ENCODE measurements around the gene ESAM. TPM values are rescaled to one million over a fixed set of nuclear protein-coding genes. Genes with fewer than 3 reads are reported as not detected.
A peak's percentile ranks its signal among the peaks of the same experiment; 100 is the strongest.
"Not testable (repeated sequence)": the region's sequence is repeated elsewhere in the genome, so short reads cannot be mapped to it uniquely, and the experiment has no call there.

ESAM gene
- total RNA-seq, 1 donor from 2014 or later = 9.4 TPM

DNA sequence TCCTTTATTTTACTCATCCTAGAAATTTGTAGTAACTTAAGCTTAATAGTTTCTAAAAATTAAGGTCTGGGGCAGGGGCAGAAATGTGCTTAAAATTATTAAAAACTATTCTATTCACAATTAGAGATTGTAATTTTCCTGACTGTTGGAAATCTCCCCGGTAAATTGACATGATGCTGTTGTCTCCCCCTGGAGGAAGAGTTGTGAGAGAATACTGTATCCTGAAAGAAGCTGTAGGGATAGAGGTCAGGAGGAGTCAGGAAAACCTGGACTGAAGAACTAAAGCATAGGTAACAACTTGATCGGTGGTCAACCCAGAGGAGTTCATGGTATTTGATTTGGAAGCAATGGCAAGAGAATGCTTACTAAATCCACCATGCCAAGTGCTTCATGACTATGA, 16.2 kb upstream of the ESAM start:
- H3K9me3 ChIP-seq (ENCODE audit: control insufficient read depth in 3 of 3, low read length in 3 of 3) = no peaks in the 10 kb centered on the region
- H3K4me3 ChIP-seq (ENCODE audit: low read length in 3 of 3) = no peak overlapping the region
- no peaks in the 10 kb centered on the region for H3K27me3 ChIP-seq (ENCODE audit: control insufficient read depth in 3 of 3, insufficient read depth in 3 of 3, low read length in 3 of 3)
- H3K9ac ChIP-seq (ENCODE audit: low read depth in 1 of 3, low read length in 3 of 3) = no peak overlapping the region
- H3K4me1 ChIP-seq (ENCODE audit: control insufficient read depth in 3 of 3, insufficient read depth in 3 of 3, low read length in 3 of 3) = peaks cover 0 to 3% (median 0%) of the 10 kb centered on the region in 3 donors
- H3K27ac ChIP-seq (ENCODE audit: low read depth, low read length) = no peak overlapping the region
- peaks cover 0 to 9% (median 3%) of the 10 kb centered on the region in 3 donors for H3K36me3 ChIP-seq (ENCODE audit: control insufficient read depth in 3 of 3, insufficient read depth in 3 of 3, low read length in 3 of 3)

DNA sequence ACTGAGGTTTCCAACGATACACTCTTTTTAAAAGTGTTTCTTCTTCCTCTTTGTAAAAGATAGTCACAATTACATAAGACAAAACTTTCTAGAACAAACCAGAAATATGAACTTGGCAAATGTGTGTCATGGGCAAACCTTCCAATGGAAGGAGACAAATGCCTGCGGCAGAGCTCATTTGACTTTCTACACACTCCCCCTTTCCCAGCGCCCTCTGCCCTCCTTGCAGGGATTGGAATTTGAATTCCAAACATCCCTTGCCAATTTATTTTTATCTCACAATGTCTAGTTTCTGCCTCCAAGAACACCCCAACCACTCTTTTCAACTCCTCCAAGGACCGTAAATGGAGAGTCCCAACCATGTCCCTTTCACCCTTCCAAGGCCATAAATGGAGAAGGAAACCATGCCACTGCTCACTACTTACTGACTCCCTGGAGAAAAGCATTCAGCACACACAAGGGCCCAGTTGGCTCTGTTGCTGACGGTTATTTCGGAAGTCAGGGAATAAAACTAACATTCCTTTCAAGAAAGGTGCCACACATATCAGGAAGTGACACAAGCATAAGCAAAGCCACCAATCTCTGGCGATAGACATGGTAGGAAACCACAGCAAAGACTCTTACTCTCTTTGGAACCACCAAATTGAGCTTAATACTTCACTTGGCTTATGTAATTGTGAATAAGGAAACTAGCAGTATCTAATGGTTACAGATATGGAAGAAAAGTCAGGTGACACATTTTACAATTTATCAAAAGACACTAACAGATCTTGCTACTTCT, 15.0 kb upstream of the ESAM start:
- Histone ChIP-seq H3K27ac (ENCODE audit: low read depth, low read length) (no peak overlapping the region), H3K9ac (ENCODE audit: low read depth in 1 of 3, low read length in 3 of 3) (no peak overlapping the region), H3K9me3 (ENCODE audit: control insufficient read depth in 3 of 3, low read length in 3 of 3) (no peaks in the 10 kb centered on the region), H3K36me3 (ENCODE audit: control insufficient read depth in 3 of 3, insufficient read depth in 3 of 3, low read length in 3 of 3) (peaks cover 0 to 9% (median 6%) of the 10 kb centered on the region in 3 donors), H3K4me3 (ENCODE audit: low read length in 3 of 3) (no peak overlapping the region), H3K27me3 (ENCODE audit: control insufficient read depth in 3 of 3, insufficient read depth in 3 of 3, low read length in 3 of 3) (no peaks in the 10 kb centered on the region), H3K4me1 (ENCODE audit: control insufficient read depth in 3 of 3, insufficient read depth in 3 of 3, low read length in 3 of 3) (peaks cover 0 to 3% (median 0%) of the 10 kb centered on the region in 3 donors)

DNA sequence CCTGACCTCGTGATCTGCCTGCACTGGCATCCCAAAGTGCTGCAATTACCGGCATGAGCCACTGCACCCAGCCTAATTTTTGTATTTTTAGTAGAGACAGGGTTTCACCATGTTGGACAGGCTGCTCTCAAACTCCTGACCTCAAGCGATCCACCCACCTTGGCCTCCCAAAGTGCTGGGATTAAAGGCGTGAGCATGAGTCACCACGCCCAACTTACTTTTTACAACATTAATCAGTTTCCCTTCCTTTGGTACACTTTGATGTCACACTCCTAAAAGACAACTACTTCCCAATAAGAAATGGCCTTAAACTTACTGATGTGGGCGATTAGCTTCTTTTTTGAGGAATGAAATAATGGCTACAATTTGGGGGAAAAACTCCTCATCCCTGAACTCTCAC, 8.9 kb upstream of the ESAM start:
- H3K9me3 ChIP-seq (ENCODE audit: control insufficient read depth in 3 of 3, low read length in 3 of 3); H3K27ac ChIP-seq (ENCODE audit: low read depth, low read length); H3K4me1 ChIP-seq (ENCODE audit: control insufficient read depth in 3 of 3, insufficient read depth in 3 of 3, low read length in 3 of 3); H3K27me3 ChIP-seq (ENCODE audit: control insufficient read depth in 3 of 3, insufficient read depth in 3 of 3, low read length in 3 of 3); H3K9ac ChIP-seq (ENCODE audit: low read depth in 1 of 3, low read length in 3 of 3); H3K4me3 ChIP-seq (ENCODE audit: low read length in 3 of 3): not testable (repeated sequence)
- peaks cover 2 to 33% (median 32%) of the 10 kb centered on the region in 3 donors for H3K36me3 ChIP-seq (ENCODE audit: control insufficient read depth in 3 of 3, insufficient read depth in 3 of 3, low read length in 3 of 3)

DNA sequence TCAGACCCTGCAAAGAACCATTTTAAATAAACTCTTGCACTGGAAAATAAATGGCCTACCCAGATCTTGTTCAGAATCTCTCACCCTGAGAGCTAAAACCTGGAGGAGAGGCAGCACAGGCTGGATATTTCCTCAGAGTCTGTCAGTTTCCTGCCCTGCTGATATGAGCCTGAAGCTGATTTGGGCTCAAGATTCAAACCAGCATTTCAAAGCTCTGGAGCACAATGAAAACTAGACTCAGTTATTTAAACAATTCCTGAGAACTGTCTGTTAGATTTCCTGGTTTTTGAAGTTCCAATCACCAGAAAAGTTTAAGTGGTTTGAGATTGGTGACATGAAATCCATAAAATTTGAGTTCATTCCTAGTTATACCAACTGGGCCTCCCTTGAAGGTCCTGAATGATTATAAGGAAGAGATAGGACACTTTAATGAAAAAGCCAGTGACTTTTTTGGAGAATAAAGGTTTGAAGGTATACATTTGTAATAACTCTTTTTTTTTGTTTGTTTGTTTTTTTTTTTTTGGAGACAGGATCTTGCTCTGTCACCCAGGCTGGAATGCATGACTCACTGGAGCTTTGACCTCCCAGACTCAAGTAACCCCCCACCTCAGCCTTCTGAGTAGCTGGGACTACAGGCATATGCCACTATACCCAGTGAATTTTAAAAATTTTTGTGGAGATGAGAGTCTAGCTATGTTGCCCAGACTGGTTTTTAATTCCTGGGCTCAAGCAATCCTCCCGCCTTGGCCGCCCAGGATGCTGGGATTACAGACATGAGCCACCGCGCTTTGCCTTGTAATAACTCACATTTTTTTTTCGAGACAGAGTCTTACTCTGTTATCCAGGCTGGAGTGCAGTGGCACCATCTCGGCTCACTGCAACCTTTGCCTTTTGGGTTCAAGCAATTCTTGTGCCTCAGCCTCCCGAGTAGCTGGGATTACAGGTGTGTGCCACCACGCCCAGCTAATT, 8.0 kb upstream of the ESAM start:
- no peaks in the 10 kb centered on the region for H3K4me1 ChIP-seq (ENCODE audit: control insufficient read depth in 3 of 3, insufficient read depth in 3 of 3, low read length in 3 of 3)
- no peak overlapping the region for H3K4me3 ChIP-seq (ENCODE audit: low read length in 3 of 3)
- peaks cover 2 to 38% (median 33%) of the 10 kb centered on the region in 3 donors for H3K36me3 ChIP-seq (ENCODE audit: control insufficient read depth in 3 of 3, insufficient read depth in 3 of 3, low read length in 3 of 3)
- H3K27ac ChIP-seq (ENCODE audit: low read depth, low read length) = no peak overlapping the region
- no peak overlapping the region for H3K9ac ChIP-seq (ENCODE audit: low read depth in 1 of 3, low read length in 3 of 3)
- no peaks in the 10 kb centered on the region for H3K9me3 ChIP-seq (ENCODE audit: control insufficient read depth in 3 of 3, low read length in 3 of 3)
- H3K27me3 ChIP-seq (ENCODE audit: control insufficient read depth in 3 of 3, insufficient read depth in 3 of 3, low read length in 3 of 3) = no peaks in the 10 kb centered on the region

DNA sequence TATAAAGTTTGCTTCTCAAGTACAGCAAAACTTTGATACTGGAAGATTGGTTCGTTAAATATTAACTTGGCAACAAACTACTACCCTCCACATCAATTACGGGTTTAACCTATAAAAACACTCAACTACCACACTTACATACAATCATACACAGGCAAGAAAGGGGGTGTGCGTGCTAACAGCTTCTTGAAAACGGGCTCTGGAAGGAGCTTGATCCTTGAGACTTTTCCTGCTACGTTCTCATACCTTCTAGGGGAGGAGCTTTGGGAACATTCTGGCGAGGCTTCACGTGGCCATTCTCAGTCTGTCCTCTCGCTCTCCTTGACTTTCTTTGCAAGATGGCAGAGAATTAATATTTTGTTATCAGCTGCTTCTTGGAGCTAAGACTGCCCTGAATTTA, 6.8 kb upstream of the ESAM start:
- Histone ChIP-seq H3K4me1 (ENCODE audit: control insufficient read depth in 3 of 3, insufficient read depth in 3 of 3, low read length in 3 of 3) (no peaks in the 10 kb centered on the region), H3K9ac (ENCODE audit: low read depth in 1 of 3, low read length in 3 of 3) (no peak overlapping the region), H3K36me3 (ENCODE audit: control insufficient read depth in 3 of 3, insufficient read depth in 3 of 3, low read length in 3 of 3) (peaks cover 2 to 35% (median 29%) of the 10 kb centered on the region in 3 donors), H3K4me3 (ENCODE audit: low read length in 3 of 3) (no peak overlapping the region), H3K27ac (ENCODE audit: low read depth, low read length) (no peak overlapping the region), H3K9me3 (ENCODE audit: control insufficient read depth in 3 of 3, low read length in 3 of 3) (no peaks in the 10 kb centered on the region), H3K27me3 (ENCODE audit: control insufficient read depth in 3 of 3, insufficient read depth in 3 of 3, low read length in 3 of 3) (no peaks in the 10 kb centered on the region)

DNA sequence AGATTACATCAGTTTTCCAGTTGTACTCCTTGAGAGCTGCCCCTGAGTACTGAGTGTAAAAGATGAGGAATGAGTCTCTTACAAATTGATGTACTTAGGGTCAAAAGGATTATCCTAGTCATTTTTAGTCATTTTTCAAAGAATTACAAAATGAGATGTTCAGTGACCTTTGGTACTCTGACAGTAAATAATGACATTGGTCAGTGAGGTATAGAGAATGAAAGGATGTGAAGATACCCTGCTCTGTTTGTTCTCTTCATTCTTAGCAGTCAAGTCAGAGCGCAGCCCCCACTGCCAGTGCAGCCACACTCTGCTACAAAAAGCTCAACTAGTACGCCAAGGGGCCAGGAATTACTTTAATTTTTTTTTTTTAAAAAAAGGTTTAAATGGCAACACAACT, 4.1 kb upstream of the ESAM start:
- H3K9ac ChIP-seq (ENCODE audit: low read depth in 1 of 3, low read length in 3 of 3) = no peak overlapping the region
- H3K36me3 ChIP-seq (ENCODE audit: control insufficient read depth in 3 of 3, insufficient read depth in 3 of 3, low read length in 3 of 3) = peaks cover 2 to 29% (median 21%) of the 10 kb centered on the region in 3 donors
- H3K9me3 ChIP-seq (ENCODE audit: control insufficient read depth in 3 of 3, low read length in 3 of 3) = no peaks in the 10 kb centered on the region
- no peak overlapping the region for H3K27ac ChIP-seq (ENCODE audit: low read depth, low read length)
- H3K27me3 ChIP-seq (ENCODE audit: control insufficient read depth in 3 of 3, insufficient read depth in 3 of 3, low read length in 3 of 3) = peaks cover 16 to 18% (median 18%) of the 10 kb centered on the region in 3 donors
- peaks cover 12 to 19% (median 13%) of the 10 kb centered on the region in 3 donors for H3K4me1 ChIP-seq (ENCODE audit: control insufficient read depth in 3 of 3, insufficient read depth in 3 of 3, low read length in 3 of 3)
- no peak overlapping the region for H3K4me3 ChIP-seq (ENCODE audit: low read length in 3 of 3)

DNA sequence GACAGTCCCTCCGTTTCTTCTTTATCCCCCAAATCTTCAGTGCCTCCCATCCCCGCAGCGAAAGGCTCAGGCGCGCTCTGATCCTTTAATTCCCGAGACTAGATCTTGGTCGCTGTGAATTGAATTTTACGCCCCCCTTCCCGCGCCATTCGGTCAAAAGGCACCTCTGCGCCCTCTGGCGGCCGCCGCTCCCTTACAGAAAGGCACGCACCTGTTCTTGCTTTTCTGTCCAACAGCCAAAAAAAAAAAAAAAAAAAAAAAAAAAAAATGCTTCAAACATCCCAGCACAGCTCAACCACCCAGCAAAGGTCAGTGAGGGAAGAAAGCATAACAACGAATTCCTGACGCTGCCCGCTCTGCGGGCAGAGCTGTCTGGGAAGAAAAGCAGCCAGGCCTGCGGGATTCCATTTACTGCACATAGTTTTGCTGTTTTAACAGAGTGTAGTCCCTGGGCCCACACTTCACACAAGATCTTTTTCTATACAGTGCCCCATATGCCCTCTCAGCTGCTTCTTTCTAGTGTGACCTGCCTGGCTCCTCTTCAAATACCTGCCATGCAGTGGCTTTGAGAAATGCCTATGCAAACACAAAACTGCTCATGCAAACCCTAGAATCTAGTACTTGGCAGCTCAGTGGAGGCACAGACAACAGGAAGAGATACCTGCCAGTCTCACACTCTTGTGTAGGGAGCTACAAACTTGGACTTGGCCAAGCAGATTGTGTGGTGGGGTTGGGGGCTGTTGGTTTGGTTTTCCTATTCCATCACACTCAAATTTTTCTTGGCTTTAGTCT, 1.3 kb upstream of the ESAM start:
- Histone ChIP-seq H3K27ac (ENCODE audit: low read depth, low read length) (peak overlapping the region; percentile 86), H3K9ac (ENCODE audit: low read depth in 1 of 3, low read length in 3 of 3) (peak overlapping the region in 2 of 3 donors; percentile 65 to 73), H3K4me1 (ENCODE audit: control insufficient read depth in 3 of 3, insufficient read depth in 3 of 3, low read length in 3 of 3) (peaks cover 24 to 38% (median 29%) of the 10 kb centered on the region in 3 donors), H3K4me3 (ENCODE audit: low read length in 3 of 3) (peak overlapping the region; percentile 68 to 79 (median 74)), H3K36me3 (ENCODE audit: control insufficient read depth in 3 of 3, insufficient read depth in 3 of 3, low read length in 3 of 3) (peaks cover 2 to 18% (median 10%) of the 10 kb centered on the region in 3 donors), H3K27me3 (ENCODE audit: control insufficient read depth in 3 of 3, insufficient read depth in 3 of 3, low read length in 3 of 3) (peaks cover 43 to 46% (median 43%) of the 10 kb centered on the region in 3 donors), H3K9me3 (ENCODE audit: control insufficient read depth in 3 of 3, low read length in 3 of 3) (no peaks in the 10 kb centered on the region)

DNA sequence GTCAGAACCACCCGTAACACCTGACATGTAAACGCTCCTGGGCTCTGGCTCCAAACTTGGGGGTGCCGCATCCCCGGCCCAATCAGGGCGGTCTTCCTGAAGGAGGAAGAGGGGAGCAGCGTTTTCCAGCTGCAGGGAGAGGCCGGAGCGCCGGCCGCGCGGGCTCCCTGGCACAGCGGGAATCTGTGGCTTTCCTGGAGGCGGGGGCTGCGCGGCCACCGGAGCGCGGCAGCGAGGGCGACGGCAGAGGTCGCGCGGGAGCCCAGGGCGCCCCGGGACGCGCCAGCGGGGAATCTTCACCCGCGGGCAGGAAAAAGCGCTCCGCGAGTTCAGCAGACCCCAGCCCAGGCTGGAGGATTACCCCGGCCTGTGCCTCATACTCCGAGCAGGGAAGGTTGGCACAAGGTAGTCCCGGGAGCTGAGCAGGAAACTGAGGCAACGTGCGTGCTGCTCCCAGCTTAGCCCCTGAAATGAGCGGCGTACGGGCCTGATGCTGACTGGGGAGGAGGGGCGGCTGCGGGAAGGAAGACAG, 600 bp upstream of the ESAM start:
- H3K27ac ChIP-seq (ENCODE audit: low read depth, low read length) = peak overlapping the region; percentile 86
- peak overlapping the region in 2 of 3 donors; percentile 65 to 73 for H3K9ac ChIP-seq (ENCODE audit: low read depth in 1 of 3, low read length in 3 of 3)
- H3K4me1 ChIP-seq (ENCODE audit: control insufficient read depth in 3 of 3, insufficient read depth in 3 of 3, low read length in 3 of 3) = peaks cover 28 to 41% (median 31%) of the 10 kb centered on the region in 3 donors
- no peaks in the 10 kb centered on the region for H3K9me3 ChIP-seq (ENCODE audit: control insufficient read depth in 3 of 3, low read length in 3 of 3)
- H3K36me3 ChIP-seq (ENCODE audit: control insufficient read depth in 3 of 3, insufficient read depth in 3 of 3, low read length in 3 of 3) = peaks cover 2 to 18% (median 10%) of the 10 kb centered on the region in 3 donors
- peak overlapping the region; percentile 68 to 79 (median 74) for H3K4me3 ChIP-seq (ENCODE audit: low read length in 3 of 3)
- peaks cover 49 to 53% (median 49%) of the 10 kb centered on the region in 3 donors for H3K27me3 ChIP-seq (ENCODE audit: control insufficient read depth in 3 of 3, insufficient read depth in 3 of 3, low read length in 3 of 3)

All from skeletal muscle tissue (tissue), 4 donors.